Activated naive CD8-positive, alpha-beta T cell treated with anti-CD3 and anti-CD28 coated beads, Interleukin-2, amount 50 U/mL, for 24 hours (primary cell): ENCODE data around the gene LRMDA.

Experiments used
- ATAC-seq: fragments of 150-1000 bp; cut with Tn5 transposase; one replicate; pipeline ENCODE4 v1.10.0; 2021
- DNase-seq: peaks from one replicate; pipeline ENCODE4 v3.0.0; 2021
- H3K27ac Mint-ChIP-seq: one replicate; pipeline ENCODE4 v1.8.0; 2021; ENCODE audit warnings: mild to moderate bottlenecking, mixed read lengths
- H3K27me3 Mint-ChIP-seq: one replicate; pipeline ENCODE4 v1.8.0; 2021; ENCODE audit warnings: mixed read lengths
- H3K36me3 Mint-ChIP-seq: one replicate; pipeline ENCODE4 v1.8.0; 2021; ENCODE audit warnings: low read depth, mixed read lengths
- H3K4me1 Mint-ChIP-seq: one replicate; pipeline ENCODE4 v1.8.0; 2021; ENCODE audit warnings: mixed read lengths
- H3K4me3 Mint-ChIP-seq: one replicate; pipeline ENCODE4 v1.8.0; 2021; ENCODE audit warnings: mild to moderate bottlenecking, moderate library complexity, mixed read lengths
- H3K9me3 Mint-ChIP-seq: one replicate; pipeline ENCODE4 v1.8.0; 2021; ENCODE audit warnings: mixed read lengths

LRMDA gene

DNA sequence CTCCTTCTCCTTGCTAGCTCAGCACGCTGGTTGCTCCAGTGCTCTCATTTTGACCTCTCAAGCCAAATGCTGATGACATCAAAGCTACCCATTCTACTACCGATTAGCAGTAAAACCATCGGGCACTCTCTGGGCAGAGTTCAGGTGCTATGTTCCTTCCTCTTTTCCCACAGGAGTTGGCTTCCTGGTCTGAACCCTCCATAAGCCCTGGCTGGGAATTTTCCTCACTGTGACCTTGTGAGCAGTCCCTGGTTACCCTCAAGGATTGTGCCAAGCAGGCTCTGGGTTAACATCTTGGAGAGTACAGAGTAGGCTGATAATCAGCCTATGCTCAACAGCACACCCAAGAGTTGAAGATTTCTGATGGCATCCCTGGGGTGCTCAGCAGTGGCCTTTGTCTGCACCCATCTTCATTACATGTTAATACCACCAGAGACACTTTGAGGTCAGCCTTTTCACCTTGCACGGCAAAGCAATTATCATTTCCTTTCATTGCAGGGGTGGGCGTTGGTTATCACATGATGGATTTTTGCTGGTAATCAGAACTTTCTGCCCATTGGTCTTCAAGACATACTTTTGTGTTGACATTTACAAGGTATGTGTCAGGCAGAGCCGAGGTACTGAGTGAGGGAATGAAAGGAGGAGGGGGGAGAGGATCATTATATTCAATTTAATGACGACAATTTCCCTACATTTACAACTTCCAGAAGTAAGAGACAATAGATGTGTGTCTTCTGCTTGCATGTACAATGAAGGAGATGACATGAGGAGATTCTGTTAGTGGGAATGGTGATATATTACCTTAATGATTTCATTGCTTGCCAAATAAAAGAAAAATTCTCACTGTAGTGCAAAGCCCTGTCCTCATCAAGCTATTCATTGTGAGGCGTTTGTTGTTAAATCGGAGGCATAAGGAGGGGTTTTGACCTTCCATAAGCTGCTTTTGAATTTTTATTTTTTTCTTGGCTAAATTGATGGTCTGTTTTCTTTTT lies 452.0 kb downstream of the LRMDA start:
- no peaks in the 10 kb centered on the region for H3K36me3 Mint-ChIP-seq
- no peak overlapping the region for H3K4me3 Mint-ChIP-seq
- no peaks in the 10 kb centered on the region for H3K27me3 Mint-ChIP-seq
- DNase-seq (no peak), ATAC-seq (no peak)
- H3K9me3 Mint-ChIP-seq, result no peaks in the 10 kb centered on the region
- no peaks in the 10 kb centered on the region for H3K4me1 Mint-ChIP-seq
- H3K27ac Mint-ChIP-seq, result no peak overlapping the region

DNA sequence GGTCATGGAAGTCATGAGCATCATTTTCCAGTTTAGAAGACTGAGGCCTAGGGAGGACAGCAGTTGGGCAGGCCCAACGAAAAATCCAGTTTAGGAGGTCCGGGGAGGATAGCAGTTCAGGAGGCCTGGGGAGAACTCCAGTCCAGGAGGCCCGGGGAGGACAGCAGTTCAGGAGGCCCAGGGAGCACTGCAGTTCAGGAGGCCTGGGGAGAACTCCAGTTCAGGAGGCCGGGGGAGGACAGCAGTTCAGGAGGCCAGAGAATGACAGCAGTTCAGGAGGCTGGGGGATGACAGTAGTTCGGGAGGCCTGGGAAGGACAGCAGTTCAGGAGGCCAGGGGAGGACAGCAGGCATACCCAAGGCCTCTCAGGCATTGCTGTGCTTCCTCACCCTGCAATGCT lies 453.4 kb downstream of the LRMDA start:
- ATAC-seq (no peak), DNase-seq (no peak)
- no peaks in the 10 kb centered on the region for H3K9me3 Mint-ChIP-seq
- no peak overlapping the region for H3K4me3 Mint-ChIP-seq
- no peaks in the 10 kb centered on the region for H3K27me3 Mint-ChIP-seq
- H3K27ac Mint-ChIP-seq, result no peak overlapping the region
- H3K4me1 Mint-ChIP-seq, result no peaks in the 10 kb centered on the region
- no peaks in the 10 kb centered on the region for H3K36me3 Mint-ChIP-seq

DNA sequence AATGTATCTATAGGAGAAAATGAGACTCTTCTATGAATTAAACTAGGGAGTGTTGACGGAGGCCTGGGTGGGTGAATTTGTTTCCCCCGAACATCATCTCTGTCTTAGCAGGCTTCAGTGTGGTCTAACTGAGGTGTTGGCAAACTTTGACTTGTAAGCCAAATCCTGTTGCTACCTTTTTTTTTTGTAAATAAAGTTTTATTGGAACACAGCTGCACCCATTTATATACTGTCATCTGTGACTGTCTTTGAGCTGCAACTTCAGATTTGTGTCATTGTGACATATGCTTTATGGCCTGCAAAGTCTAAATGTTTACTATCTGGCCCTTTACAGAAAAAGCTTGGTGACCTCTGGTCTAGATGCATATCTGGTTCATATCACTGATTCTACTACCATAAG lies 455.9 kb downstream of the LRMDA start:
- DNase-seq (no peak), ATAC-seq (no peak)
- H3K4me1 Mint-ChIP-seq, result no peaks in the 10 kb centered on the region
- no peaks in the 10 kb centered on the region for H3K9me3 Mint-ChIP-seq
- H3K4me3 Mint-ChIP-seq, result no peak overlapping the region
- no peaks in the 10 kb centered on the region for H3K36me3 Mint-ChIP-seq
- H3K27me3 Mint-ChIP-seq, result no peaks in the 10 kb centered on the region
- H3K27ac Mint-ChIP-seq, result no peak overlapping the region

GRCh38 chr10:75887992-75888680 lies 456.7 kb downstream of the LRMDA start:
- Mint-ChIP-seq H3K27me3 (no peaks in the 10 kb centered on the region), H3K4me3 (no peak overlapping the region), H3K27ac (no peak overlapping the region), H3K4me1 (no peaks in the 10 kb centered on the region), H3K36me3 (no peaks in the 10 kb centered on the region), H3K9me3 (no peaks in the 10 kb centered on the region)
- DNase-seq (no peak), ATAC-seq (no peak)

GRCh38 chr10:75889051-75889450 lies 457.6 kb downstream of the LRMDA start:
- Mint-ChIP-seq H3K4me3 (no peak overlapping the region), H3K27me3 (no peaks in the 10 kb centered on the region), H3K9me3 (no peaks in the 10 kb centered on the region), H3K4me1 (no peaks in the 10 kb centered on the region), H3K27ac (no peak overlapping the region), H3K36me3 (no peaks in the 10 kb centered on the region)
- DNase-seq (no peak), ATAC-seq (no peak)

DNA sequence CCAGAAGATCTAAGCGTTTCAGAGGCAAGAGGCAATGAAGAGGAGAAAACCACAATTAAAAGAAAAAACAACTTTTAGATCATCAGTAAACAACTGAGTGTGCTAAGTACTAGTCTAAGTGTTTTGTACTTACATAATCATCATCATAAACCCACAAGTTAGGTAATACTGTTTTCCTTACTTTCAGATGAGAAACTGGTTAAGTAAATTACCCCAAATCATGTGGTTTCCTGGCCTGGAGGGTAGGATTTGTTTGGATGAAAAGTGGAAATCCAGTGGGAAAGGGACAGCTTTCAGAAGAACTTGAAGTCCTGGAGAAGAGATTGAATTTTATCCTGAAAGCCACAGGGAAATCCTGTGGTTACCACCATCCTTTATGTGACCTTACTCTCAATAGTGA lies 463.3 kb downstream of the LRMDA start:
- Mint-ChIP-seq H3K4me3 (no peak overlapping the region), H3K27me3 (no peaks in the 10 kb centered on the region), H3K9me3 (no peaks in the 10 kb centered on the region), H3K36me3 (no peaks in the 10 kb centered on the region), H3K4me1 (no peaks in the 10 kb centered on the region), H3K27ac (no peak overlapping the region)
- ATAC-seq (no peak), DNase-seq (no peak)

- DNase-seq, result no peak
- no peak for ATAC-seq
- Mint-ChIP-seq H3K27me3 (no peaks in the 10 kb centered on the region), H3K36me3 (no peaks in the 10 kb centered on the region), H3K4me3 (no peak overlapping the region), H3K4me1 (no peaks in the 10 kb centered on the region), H3K27ac (no peak overlapping the region), H3K9me3 (no peaks in the 10 kb centered on the region)
Measured at GRCh38 chr10:75895259-75895658, 463.8 kb downstream of the LRMDA start.

- Mint-ChIP-seq H3K27ac (no peak overlapping the region), H3K27me3 (peaks cover 11% of the 10 kb centered on the region), H3K36me3 (no peaks in the 10 kb centered on the region), H3K4me1 (no peaks in the 10 kb centered on the region), H3K9me3 (no peaks in the 10 kb centered on the region), H3K4me3 (no peak overlapping the region)
- ATAC-seq (no peak), DNase-seq (no peak)
Measured at GRCh38 chr10:75899816-75900390, 468.5 kb downstream of the LRMDA start.

DNA sequence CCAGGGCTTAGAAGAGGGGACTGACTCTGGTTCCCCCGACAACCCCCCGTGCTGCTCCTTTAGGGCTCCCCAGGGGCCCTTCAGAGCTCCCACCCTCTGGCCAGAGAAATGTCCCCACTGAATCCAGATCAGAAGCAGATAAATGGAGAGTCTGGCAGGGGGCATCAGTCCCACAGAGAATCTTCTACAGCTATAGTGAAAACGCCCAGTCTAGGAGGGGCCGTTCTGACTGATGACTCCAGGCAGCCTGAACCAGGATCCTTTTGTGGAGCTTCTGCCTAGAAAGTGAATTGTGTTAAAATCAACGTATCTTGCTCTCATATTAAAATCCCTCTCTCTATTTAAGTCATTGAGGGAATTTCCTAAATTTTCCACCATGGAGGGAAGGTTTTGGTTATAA lies 471.4 kb downstream of the LRMDA start:
- Mint-ChIP-seq H3K27me3 (peaks cover 11% of the 10 kb centered on the region), H3K36me3 (no peaks in the 10 kb centered on the region), H3K9me3 (no peaks in the 10 kb centered on the region), H3K4me3 (no peak overlapping the region), H3K27ac (no peak overlapping the region), H3K4me1 (no peaks in the 10 kb centered on the region)
- ATAC-seq (no peak), DNase-seq (no peak)

DNA sequence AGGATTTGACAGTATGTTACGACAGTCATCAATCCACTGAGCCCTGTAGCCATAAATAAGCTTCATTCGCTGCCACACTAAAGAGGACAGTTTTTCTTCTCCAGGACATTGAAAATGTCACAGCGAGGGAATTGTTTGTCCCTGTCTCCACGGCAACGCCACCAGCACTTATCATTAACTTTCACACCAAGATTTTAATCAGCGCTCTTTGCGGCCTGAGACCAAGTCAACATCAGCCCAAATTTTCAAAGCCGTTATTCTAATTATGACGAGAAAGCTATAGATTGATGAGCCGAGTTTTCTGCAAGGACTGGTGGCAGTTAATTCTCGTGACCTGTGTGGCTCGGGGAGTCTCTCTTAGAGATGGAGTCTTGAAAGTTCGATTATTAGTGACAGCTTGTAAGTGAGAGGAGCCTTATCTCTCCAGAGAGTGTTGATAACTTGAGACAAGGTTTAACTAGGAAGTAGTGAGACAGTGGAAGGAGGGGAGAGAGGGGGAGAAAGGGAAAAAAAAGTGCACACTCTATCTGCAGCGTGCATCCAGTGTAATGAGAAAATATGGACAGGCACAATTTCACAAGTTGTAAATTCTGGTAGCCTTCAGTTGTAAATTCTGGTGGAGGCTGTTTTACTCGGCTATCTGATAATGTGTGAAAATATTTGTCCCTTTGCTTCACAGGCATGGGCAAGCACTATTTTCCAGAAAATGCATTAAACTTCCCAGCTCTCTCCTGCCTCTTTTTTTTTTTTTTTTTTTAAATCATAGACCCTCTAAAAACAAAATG lies 473.3 kb downstream of the LRMDA start:
- Mint-ChIP-seq H3K4me3 (no peak overlapping the region), H3K4me1 (no peaks in the 10 kb centered on the region), H3K27me3 (peaks cover 11% of the 10 kb centered on the region), H3K36me3 (no peaks in the 10 kb centered on the region), H3K27ac (no peak overlapping the region), H3K9me3 (no peaks in the 10 kb centered on the region)
- no peak for ATAC-seq
- DNase-seq, result no peak

DNA sequence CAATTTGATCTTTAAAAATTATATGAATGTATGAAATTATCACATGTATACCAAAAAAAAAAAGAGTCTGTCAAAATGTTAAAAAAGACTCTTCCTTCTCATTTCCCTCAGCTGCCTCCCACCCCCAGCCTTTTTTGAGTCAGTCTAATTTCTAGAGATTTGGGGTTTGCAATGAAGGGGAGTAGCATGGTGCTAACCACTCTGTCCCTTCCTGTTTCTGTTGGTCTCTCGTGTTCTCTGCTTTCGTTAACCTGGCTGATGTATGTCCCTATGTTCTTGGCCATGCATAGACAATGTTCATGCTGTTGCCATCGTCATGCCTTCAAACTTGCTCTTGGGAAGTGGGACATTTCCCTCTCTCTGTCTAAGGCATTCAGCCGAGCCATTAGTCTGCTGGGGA lies 474.1 kb downstream of the LRMDA start:
- ATAC-seq, result no peak
- H3K36me3 Mint-ChIP-seq, result no peaks in the 10 kb centered on the region
- H3K9me3 Mint-ChIP-seq, result no peaks in the 10 kb centered on the region
- H3K4me3 Mint-ChIP-seq, result no peak overlapping the region
- H3K27ac Mint-ChIP-seq, result no peak overlapping the region
- H3K4me1 Mint-ChIP-seq, result no peaks in the 10 kb centered on the region
- peaks cover 11% of the 10 kb centered on the region for H3K27me3 Mint-ChIP-seq
- DNase-seq, result no peak

- no peaks in the 10 kb centered on the region for H3K36me3 Mint-ChIP-seq
- ATAC-seq (no peak), DNase-seq (no peak)
- no peaks in the 10 kb centered on the region for H3K27me3 Mint-ChIP-seq
- H3K4me3 Mint-ChIP-seq, result no peak overlapping the region
- H3K9me3 Mint-ChIP-seq, result no peaks in the 10 kb centered on the region
- H3K4me1 Mint-ChIP-seq, result no peaks in the 10 kb centered on the region
- H3K27ac Mint-ChIP-seq, result no peak overlapping the region
Measured at GRCh38 chr10:75910032-75910431, 478.6 kb downstream of the LRMDA start.

DNA sequence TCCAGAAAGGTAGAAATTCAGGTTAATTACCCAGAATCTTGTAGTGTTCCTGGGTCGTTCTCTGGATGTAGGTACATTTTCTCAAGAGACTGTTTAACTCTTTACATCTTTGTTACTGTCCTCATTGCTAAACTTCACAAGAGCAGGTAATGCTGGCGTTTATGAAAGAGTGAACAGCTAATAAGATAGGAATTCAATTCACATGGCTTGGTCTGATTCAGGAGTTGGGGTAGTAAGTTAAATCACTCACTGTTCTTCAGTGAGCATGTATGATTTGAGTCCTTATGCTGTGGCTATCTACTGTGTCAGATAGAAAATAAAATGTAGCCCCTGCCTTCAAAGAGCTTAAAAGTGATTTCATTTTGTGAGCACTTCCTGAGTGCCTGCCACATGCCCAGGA lies 480.0 kb downstream of the LRMDA start:
- no peaks in the 10 kb centered on the region for H3K9me3 Mint-ChIP-seq
- no peak overlapping the region for H3K4me3 Mint-ChIP-seq
- no peak overlapping the region for H3K27ac Mint-ChIP-seq
- H3K27me3 Mint-ChIP-seq, result no peaks in the 10 kb centered on the region
- DNase-seq, result no peak
- H3K4me1 Mint-ChIP-seq, result no peaks in the 10 kb centered on the region
- ATAC-seq, result no peak
- H3K36me3 Mint-ChIP-seq, result no peaks in the 10 kb centered on the region

DNA sequence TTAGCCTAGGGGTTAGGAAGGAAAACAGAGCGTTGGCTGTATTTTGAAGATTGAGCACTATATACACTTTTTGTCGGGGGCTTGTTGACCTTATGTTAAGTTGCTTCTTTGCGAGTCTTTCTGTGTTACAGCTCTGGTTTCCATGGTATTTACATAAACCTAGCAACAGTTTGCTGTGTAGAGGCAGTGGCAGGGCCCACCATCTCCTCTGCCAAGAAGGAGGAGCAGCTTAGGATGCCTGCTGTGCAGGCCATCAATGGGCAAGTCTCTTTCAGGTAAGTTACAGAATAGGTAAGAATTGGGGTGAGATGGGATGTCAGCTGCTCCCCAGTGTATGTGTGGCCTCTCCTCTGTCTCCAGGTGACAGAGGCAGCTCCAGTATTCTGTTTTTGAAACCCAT lies 485.5 kb downstream of the LRMDA start:
- Mint-ChIP-seq H3K4me1 (no peaks in the 10 kb centered on the region), H3K4me3 (no peak overlapping the region), H3K9me3 (no peaks in the 10 kb centered on the region), H3K27me3 (no peaks in the 10 kb centered on the region), H3K36me3 (no peaks in the 10 kb centered on the region), H3K27ac (no peak overlapping the region)
- DNase-seq (no peak), ATAC-seq (no peak)
